ENCODE results near the gene SLC6A9. TPM values are rescaled to one million over a fixed set of nuclear protein-coding genes. Genes with fewer than 3 reads are reported as not detected.

The SLC6A9 gene
- total RNA-seq, 1 experiment from 2014 or later = 12.8 TPM

- RAD21 ChIA-PET (ENCODE audit: low non-redundant PET in 1 of 2, low total read pairs in 2 of 2, uncharacterized antibody in 2 of 2, unreplicated experiment in 2 of 2) = no interaction called here
- H3K36me3 ChIP-seq (ENCODE audit: control insufficient read depth in 1 of 2, insufficient read depth in 2 of 2, low read length in 2 of 2) = no peaks in the 10 kb centered on the region
- H3K79me2 ChIP-seq (ENCODE audit: insufficient read depth, low read length) = no peaks in the 10 kb centered on the region
- H3K27me3 ChIP-seq (ENCODE audit: insufficient read depth, low read length) = no peaks in the 10 kb centered on the region
- H3K4me3 ChIP-seq (replicated peaks in 1 of 2; ENCODE audit: low read depth in 1 of 2, low read length in 2 of 2) = no peak overlapping the region
- DNase-seq (ENCODE audit: low read depth, low spot score) (no peak), ATAC-seq (no peak)
- H3K9me3 ChIP-seq (ENCODE audit: control insufficient read depth in 1 of 2, insufficient read depth in 1 of 2, low read depth in 1 of 2, low read length in 2 of 2) = no peaks in the 10 kb centered on the region
- no peak overlapping the region for H3K4me2 ChIP-seq (ENCODE audit: low read length)
- CTCF ChIA-PET = no interaction called here
- H4K20me1 ChIP-seq (ENCODE audit: insufficient read depth) = no peaks in the 10 kb centered on the region
- H3K4me1 ChIP-seq (ENCODE audit: control insufficient read depth in 1 of 2, insufficient read depth in 2 of 2, low read length in 2 of 2) = peaks cover 7 to 8% of the 10 kb centered on the region in 2 experiments; a peak in 3 of 4 replicates
- no peak overlapping the region for H3K9ac ChIP-seq (ENCODE audit: low read length)
- BruUV-seq (replicated peaks) = no TSS peak
- no peak overlapping the region for H3K27ac ChIP-seq (ENCODE audit: low read depth, low read length)
- POLR2A ChIA-PET = no interaction called here
- intact Hi-C loops (cut with micrococcal nuclease) = no loop called here
- no peaks in the 10 kb centered on the region for H3K9me2 ChIP-seq (ENCODE audit: insufficient read depth)
- TF ChIP-seq, protein P1, sequence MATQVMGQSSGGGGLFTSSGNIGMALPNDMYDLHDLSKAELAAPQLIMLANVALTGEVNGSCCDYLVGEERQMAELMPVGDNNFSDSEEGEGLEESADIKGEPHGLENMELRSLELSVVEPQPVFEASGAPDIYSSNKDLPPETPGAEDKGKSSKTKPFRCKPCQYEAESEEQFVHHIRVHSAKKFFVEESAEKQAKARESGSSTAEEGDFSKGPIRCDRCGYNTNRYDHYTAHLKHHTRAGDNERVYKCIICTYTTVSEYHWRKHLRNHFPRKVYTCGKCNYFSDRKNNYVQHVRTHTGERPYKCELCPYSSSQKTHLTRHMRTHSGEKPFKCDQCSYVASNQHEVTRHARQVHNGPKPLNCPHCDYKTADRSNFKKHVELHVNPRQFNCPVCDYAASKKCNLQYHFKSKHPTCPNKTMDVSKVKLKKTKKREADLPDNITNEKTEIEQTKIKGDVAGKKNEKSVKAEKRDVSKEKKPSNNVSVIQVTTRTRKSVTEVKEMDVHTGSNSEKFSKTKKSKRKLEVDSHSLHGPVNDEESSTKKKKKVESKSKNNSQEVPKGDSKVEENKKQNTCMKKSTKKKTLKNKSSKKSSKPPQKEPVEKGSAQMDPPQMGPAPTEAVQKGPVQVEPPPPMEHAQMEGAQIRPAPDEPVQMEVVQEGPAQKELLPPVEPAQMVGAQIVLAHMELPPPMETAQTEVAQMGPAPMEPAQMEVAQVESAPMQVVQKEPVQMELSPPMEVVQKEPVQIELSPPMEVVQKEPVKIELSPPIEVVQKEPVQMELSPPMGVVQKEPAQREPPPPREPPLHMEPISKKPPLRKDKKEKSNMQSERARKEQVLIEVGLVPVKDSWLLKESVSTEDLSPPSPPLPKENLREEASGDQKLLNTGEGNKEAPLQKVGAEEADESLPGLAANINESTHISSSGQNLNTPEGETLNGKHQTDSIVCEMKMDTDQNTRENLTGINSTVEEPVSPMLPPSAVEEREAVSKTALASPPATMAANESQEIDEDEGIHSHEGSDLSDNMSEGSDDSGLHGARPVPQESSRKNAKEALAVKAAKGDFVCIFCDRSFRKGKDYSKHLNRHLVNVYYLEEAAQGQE (IDR thresholded peaks at IDR 0.05; ENCODE audit: low read depth) = no peak
- TF ChIP-seq, protein P2, sequence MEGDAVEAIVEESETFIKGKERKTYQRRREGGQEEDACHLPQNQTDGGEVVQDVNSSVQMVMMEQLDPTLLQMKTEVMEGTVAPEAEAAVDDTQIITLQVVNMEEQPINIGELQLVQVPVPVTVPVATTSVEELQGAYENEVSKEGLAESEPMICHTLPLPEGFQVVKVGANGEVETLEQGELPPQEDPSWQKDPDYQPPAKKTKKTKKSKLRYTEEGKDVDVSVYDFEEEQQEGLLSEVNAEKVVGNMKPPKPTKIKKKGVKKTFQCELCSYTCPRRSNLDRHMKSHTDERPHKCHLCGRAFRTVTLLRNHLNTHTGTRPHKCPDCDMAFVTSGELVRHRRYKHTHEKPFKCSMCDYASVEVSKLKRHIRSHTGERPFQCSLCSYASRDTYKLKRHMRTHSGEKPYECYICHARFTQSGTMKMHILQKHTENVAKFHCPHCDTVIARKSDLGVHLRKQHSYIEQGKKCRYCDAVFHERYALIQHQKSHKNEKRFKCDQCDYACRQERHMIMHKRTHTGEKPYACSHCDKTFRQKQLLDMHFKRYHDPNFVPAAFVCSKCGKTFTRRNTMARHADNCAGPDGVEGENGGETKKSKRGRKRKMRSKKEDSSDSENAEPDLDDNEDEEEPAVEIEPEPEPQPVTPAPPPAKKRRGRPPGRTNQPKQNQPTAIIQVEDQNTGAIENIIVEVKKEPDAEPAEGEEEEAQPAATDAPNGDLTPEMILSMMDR (IDR thresholded peaks at IDR 0.05 in 2 of 3, conservative IDR thresholded peaks at IDR 0.05 in 1 of 3; ENCODE audit: borderline replicate concordance in 1 of 3, insufficient read depth in 1 of 3, low read depth in 2 of 3, low read length in 2 of 3) = no peak
- TF ChIP-seq SIN3A (IDR thresholded peaks at IDR 0.05; ENCODE audit: low read depth) (no peak), CEBPB (IDR thresholded peaks at IDR 0.05; ENCODE audit: low read depth) (no peak), ZNF274 (IDR thresholded peaks at IDR 0.05; ENCODE audit: low read depth, low read length) (no peak)
- H2AFZ ChIP-seq (ENCODE audit: low read depth, low read length, poor library complexity, severe bottlenecking) = no peak overlapping the region
Observed at GRCh38 chr1:44016041-44016889, 15.0 kb downstream of the SLC6A9 start.

Measured in HCT116 (cell line).